ENCODE measurements around the gene ITIH5.

DNA sequence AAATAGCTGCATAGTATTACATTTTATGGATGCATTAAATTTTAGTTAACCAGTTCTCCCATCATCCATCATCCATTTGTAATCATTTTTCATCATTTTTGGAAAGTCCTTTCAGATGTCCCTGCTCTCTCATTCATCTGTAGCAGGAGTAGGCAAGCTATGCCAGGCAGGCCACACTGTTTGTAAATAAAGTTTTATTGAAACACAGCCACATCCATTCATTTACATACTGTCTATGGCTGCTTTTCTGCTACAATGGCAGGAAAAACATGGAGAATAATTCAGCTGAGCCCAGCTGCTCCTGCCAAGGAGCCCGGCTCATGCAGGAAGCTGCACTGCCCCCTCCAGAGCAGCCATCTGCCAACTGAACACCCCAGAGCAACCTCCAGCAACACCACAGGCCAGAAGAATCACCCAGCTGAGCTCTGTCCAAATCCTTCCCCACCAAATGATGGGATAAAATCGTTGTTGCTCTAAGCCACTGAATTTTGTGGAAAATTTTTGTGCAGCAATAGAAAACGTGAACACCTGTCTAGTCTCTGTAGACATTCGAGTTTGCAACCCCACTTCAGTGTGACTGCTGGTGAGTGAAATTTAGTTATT is 19.6 kb downstream of the ITIH5 start:
- TF ChIP-seq, protein P1, sequence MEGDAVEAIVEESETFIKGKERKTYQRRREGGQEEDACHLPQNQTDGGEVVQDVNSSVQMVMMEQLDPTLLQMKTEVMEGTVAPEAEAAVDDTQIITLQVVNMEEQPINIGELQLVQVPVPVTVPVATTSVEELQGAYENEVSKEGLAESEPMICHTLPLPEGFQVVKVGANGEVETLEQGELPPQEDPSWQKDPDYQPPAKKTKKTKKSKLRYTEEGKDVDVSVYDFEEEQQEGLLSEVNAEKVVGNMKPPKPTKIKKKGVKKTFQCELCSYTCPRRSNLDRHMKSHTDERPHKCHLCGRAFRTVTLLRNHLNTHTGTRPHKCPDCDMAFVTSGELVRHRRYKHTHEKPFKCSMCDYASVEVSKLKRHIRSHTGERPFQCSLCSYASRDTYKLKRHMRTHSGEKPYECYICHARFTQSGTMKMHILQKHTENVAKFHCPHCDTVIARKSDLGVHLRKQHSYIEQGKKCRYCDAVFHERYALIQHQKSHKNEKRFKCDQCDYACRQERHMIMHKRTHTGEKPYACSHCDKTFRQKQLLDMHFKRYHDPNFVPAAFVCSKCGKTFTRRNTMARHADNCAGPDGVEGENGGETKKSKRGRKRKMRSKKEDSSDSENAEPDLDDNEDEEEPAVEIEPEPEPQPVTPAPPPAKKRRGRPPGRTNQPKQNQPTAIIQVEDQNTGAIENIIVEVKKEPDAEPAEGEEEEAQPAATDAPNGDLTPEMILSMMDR (IDR thresholded peaks at IDR 0.05; ENCODE audit: low read length): no peak
- no peak for TF ChIP-seq EZH2phosphoT487 (IDR thresholded peaks at IDR 0.05; ENCODE audit: low read length)

Data from MM.1S (cell line).